ENCODE data around the gene MORN1. TPM values are rescaled to one million over a fixed set of nuclear protein-coding genes. Genes with fewer than 3 reads are reported as not detected.

Gene MORN1
- total RNA-seq, 1 donor from 2014 or later: 11.1 TPM

- H3K9me3 Mint-ChIP-seq: no peaks in the 10 kb centered on the region
- no peak overlapping the region for H3K27ac Mint-ChIP-seq
- no peak for DNase-seq
- H3K36me3 Mint-ChIP-seq (ENCODE audit: low read depth): peaks cover 16% of the 10 kb centered on the region
- H3K4me3 Mint-ChIP-seq: no peak overlapping the region
- peaks cover 8% of the 10 kb centered on the region for H3K4me1 Mint-ChIP-seq
- intact Hi-C loops (cut with micrococcal nuclease): no loop called here
- H3K27me3 Mint-ChIP-seq: no peaks in the 10 kb centered on the region
Measured at GRCh38 chr1:2274929-2275475, 116.4 kb downstream of the MORN1 start.

- Mint-ChIP-seq H3K4me3 (no peak overlapping the region), H3K27me3 (no peaks in the 10 kb centered on the region), H3K4me1 (peaks cover 8% of the 10 kb centered on the region), H3K9me3 (no peaks in the 10 kb centered on the region), H3K27ac (no peak overlapping the region), H3K36me3 (ENCODE audit: low read depth) (peaks cover 12% of the 10 kb centered on the region)
- intact Hi-C loops (cut with micrococcal nuclease): no loop called here
- no peak for DNase-seq
Measured at GRCh38 chr1:2274231-2274928, 117.0 kb downstream of the MORN1 start.

GRCh38 chr1:2273401-2274090 is 117.8 kb downstream of the MORN1 start:
- H3K36me3 Mint-ChIP-seq (ENCODE audit: low read depth): peaks cover 14% of the 10 kb centered on the region
- H3K27me3 Mint-ChIP-seq: no peaks in the 10 kb centered on the region
- no peaks in the 10 kb centered on the region for H3K9me3 Mint-ChIP-seq
- peaks cover 13% of the 10 kb centered on the region for H3K4me1 Mint-ChIP-seq
- H3K27ac Mint-ChIP-seq: no peak overlapping the region
- DNase-seq: no peak
- H3K4me3 Mint-ChIP-seq: no peak overlapping the region
- intact Hi-C loops (cut with micrococcal nuclease): no loop called here

GRCh38 chr1:2272686-2273400 is 118.5 kb downstream of the MORN1 start:
- peaks cover 13% of the 10 kb centered on the region for H3K4me1 Mint-ChIP-seq
- H3K27ac Mint-ChIP-seq: no peak overlapping the region
- no peaks in the 10 kb centered on the region for H3K27me3 Mint-ChIP-seq

GRCh38 chr1:2271841-2272655 is 119.3 kb downstream of the MORN1 start:
- Mint-ChIP-seq H3K4me3 (no peak overlapping the region), H3K4me1 (peaks cover 13% of the 10 kb centered on the region), H3K9me3 (no peaks in the 10 kb centered on the region), H3K36me3 (ENCODE audit: low read depth) (peaks cover 6% of the 10 kb centered on the region), H3K27ac (no peak overlapping the region), H3K27me3 (no peaks in the 10 kb centered on the region)
- intact Hi-C loops (cut with micrococcal nuclease): no loop called here
- DNase-seq: no peak

More at GRCh38 chr1:2272686-2273400, 118.5 kb downstream of the MORN1 start:
- peaks cover 13% of the 10 kb centered on the region for H3K36me3 Mint-ChIP-seq (ENCODE audit: low read depth)
- no peak for DNase-seq
- H3K9me3 Mint-ChIP-seq: no peaks in the 10 kb centered on the region
- H3K4me3 Mint-ChIP-seq: no peak overlapping the region
- intact Hi-C loops (cut with micrococcal nuclease): no loop called here

Other genes starting within 250 kb of the MORN1 start
- 55.8 and 60.3 TPM in 2 replicates for gene FAAP20, start 196.8 kb downstream of the MORN1 start, total RNA-seq
- gene SKI, start 163.2 kb downstream of the MORN1 start, total RNA-seq: 40.7 and 41.1 TPM in 2 replicates
- 164 and 171 TPM in 2 replicates for gene RER1, start 287 bp upstream of the MORN1 start, total RNA-seq
- 22.3 and 24.2 TPM in 2 replicates for gene PEX10, start 21.0 kb upstream of the MORN1 start, total RNA-seq
- gene PLCH2, start 84.7 kb upstream of the MORN1 start, total RNA-seq: 2.2 and 2.8 TPM in 2 replicates
- 55.2 and 56.7 TPM in 2 replicates for gene PANK4, start 135.0 kb upstream of the MORN1 start, total RNA-seq
- not detected in 2 replicates for gene HES5, start 138.7 kb upstream of the MORN1 start, total RNA-seq
- 207 and 209 TPM in 2 replicates for gene TNFRSF14, start 164.8 kb upstream of the MORN1 start, total RNA-seq
- gene PRXL2B, start 195.2 kb upstream of the MORN1 start, total RNA-seq: 42.3 and 43.5 TPM in 2 replicates
- 0.54 and 0.83 TPM in 2 replicates for gene MMEL1, start 241.5 kb upstream of the MORN1 start, total RNA-seq